Thyroid gland (tissue), 4 donors: ENCODE data around the gene ZNG1A.
"Not testable (repeated sequence)": the region's sequence is repeated elsewhere in the genome, so short reads cannot be mapped to it uniquely, and the experiment has no call there.

Source experiments
- CTCF ChIP-seq, 6 experiments: fragments of 200-600 bp in 3 of 6; fragments of 450-650 bp in 3 of 6; sonication (generic) in 3 of 6; IDR thresholded peaks; one replicate each; pipeline ENCODE4 v1.5.1; 2016 to 2019; ENCODE audit warnings: antibody characterized with exemption in 6 of 6, mild to moderate bottlenecking in 2 of 6, inconsistent platforms in 1 of 6, moderate library complexity in 1 of 6
- POLR2A ChIP-seq, 2 donors: fragments of 450-650 bp; IDR thresholded peaks; one replicate each; pipeline ENCODE4 v1.6.1; 2017; ENCODE audit warnings: antibody characterized with exemption in 2 of 2, mild to moderate bottlenecking in 2 of 2, moderate library complexity in 1 of 2

GRCh38 chr9:115118-115451 lies 63.8 kb downstream of the ZNG1A start:
- TF ChIP-seq POLR2A, CTCF (IDR thresholded peaks at IDR 0.05): not testable (repeated sequence)
